AG04449 (cell line): Measurements from ENCODE around the gene P2RY2.

Source experiments
- CTCF ChIA-PET: fragments of 350-600 bp; formaldehyde crosslinking; extraction: SDS; loops from one replicate; lab custom pipeline; 2021; ENCODE audit warnings: antibody characterized with exemption; lab: Yijun Ruan, JAX
- POLR2A ChIA-PET: fragments of 400-600, 350-600 bp; formaldehyde crosslinking; extraction: SDS; loops from one replicate; lab custom pipeline; 2020; ENCODE audit warnings: antibody characterized with exemption, inconsistent platforms; lab: Yijun Ruan, JAX
- DNase-seq: peaks from one replicate; pipeline ENCODE4 v3.0.0-alpha.2; 2010; ENCODE audit warnings: low read depth, low spot score
- H3K4me3 ChIP-seq: 2 replicates; pipeline ENCODE4 v1.5.1; 2011; ENCODE audit warnings: low read depth, mild to moderate bottlenecking, control low read depth, low read length
- TF ChIP-seq, protein P1 (sequence below): IDR thresholded peaks from one replicate; pipeline ENCODE4 v1.5.1; 2011; ENCODE audit warnings: mild to moderate bottlenecking, moderate library complexity, low read length, control low read depth, inconsistent platforms; ENCODE audit not compliant: insufficient read depth; ENCODE audit errors: missing control alignments

The P2RY2 gene

DNA sequence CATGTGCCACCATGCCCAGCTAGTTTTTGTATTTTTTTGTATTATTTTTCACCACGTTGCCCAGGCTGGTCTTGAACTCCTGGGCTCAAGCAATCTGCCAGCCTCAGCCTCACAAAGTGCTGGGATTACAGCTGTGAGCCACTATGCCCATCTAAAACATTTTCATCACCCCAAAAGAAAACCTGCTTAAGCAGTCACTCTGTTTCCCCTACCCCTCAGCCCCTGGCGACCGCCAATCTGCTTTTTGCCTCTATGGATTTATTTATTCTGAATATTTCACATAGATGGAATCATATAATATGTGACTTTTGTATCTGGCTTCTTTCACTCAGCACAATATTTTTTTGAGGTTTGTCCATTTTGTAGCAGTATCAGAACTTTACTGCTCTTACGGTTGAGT is 18.6 kb upstream of the P2RY2 start:
- CTCF ChIA-PET, result no interaction called here
- POLR2A ChIA-PET, result no interaction called here
- DNase-seq, result no peak
- TF ChIP-seq, protein P1, sequence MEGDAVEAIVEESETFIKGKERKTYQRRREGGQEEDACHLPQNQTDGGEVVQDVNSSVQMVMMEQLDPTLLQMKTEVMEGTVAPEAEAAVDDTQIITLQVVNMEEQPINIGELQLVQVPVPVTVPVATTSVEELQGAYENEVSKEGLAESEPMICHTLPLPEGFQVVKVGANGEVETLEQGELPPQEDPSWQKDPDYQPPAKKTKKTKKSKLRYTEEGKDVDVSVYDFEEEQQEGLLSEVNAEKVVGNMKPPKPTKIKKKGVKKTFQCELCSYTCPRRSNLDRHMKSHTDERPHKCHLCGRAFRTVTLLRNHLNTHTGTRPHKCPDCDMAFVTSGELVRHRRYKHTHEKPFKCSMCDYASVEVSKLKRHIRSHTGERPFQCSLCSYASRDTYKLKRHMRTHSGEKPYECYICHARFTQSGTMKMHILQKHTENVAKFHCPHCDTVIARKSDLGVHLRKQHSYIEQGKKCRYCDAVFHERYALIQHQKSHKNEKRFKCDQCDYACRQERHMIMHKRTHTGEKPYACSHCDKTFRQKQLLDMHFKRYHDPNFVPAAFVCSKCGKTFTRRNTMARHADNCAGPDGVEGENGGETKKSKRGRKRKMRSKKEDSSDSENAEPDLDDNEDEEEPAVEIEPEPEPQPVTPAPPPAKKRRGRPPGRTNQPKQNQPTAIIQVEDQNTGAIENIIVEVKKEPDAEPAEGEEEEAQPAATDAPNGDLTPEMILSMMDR, result no peak
- H3K4me3 ChIP-seq, result no peak overlapping the region

DNA sequence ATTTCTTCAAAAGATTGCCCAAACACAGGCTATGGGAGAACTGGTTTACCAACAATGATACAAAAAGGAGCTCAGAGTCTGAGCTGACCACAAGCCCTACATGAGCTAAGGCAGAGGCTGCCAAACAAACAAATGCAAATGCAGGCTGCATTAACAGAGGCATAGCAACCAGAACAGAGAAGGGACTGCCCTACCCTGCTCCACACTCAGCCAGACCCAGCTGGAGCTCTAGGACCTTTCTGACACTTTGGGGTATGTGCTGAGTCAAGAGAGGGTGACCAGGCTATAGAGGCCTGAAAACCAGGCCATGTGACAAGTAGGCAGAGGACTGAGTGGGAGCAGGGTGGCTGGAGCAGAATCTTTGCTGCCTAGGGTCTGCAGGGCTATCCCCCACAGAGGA is 17.8 kb upstream of the P2RY2 start:
- CTCF ChIA-PET, result interaction anchor here (0.9 to 1.6 kb wide), 3 partner anchors 15 to 95 kb away, joined by 3 to 5 read pairs (median 3); no protein-coding TSS in a partner anchor
- H3K4me3 ChIP-seq, result no peak overlapping the region
- POLR2A ChIA-PET, result no interaction called here
- TF ChIP-seq, protein P1, result no peak
- DNase-seq, result no peak

DNA sequence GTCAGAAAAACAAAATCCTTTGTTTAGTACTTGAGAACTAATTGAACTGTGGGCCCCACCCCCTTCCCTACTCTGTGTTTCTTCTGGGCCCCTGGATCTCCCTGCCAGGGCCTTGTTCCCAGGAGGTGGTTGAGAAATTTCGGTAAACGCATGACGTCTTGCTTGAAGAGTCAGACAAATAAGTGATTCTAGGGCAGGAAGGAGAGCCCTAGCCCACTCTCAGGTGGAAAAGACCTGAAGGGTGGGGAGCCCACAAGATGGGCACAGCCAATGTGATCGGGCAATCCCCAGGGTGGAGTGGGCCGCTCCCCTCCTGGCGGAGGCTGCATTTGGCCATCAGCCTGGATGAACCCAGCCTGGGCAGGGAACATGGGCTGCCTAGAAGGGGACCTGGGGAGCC is 16.8 kb upstream of the P2RY2 start:
- no peak overlapping the region for H3K4me3 ChIP-seq
- TF ChIP-seq, protein P1, result no peak
- ChIA-PET POLR2A (no interaction called here), CTCF (interaction anchor here (1.0 to 2.9 kb wide), 4 partner anchors 15 to 94 kb away, joined by 3 to 10 read pairs (median 4); no protein-coding TSS in a partner anchor)
- no peak for DNase-seq

DNA sequence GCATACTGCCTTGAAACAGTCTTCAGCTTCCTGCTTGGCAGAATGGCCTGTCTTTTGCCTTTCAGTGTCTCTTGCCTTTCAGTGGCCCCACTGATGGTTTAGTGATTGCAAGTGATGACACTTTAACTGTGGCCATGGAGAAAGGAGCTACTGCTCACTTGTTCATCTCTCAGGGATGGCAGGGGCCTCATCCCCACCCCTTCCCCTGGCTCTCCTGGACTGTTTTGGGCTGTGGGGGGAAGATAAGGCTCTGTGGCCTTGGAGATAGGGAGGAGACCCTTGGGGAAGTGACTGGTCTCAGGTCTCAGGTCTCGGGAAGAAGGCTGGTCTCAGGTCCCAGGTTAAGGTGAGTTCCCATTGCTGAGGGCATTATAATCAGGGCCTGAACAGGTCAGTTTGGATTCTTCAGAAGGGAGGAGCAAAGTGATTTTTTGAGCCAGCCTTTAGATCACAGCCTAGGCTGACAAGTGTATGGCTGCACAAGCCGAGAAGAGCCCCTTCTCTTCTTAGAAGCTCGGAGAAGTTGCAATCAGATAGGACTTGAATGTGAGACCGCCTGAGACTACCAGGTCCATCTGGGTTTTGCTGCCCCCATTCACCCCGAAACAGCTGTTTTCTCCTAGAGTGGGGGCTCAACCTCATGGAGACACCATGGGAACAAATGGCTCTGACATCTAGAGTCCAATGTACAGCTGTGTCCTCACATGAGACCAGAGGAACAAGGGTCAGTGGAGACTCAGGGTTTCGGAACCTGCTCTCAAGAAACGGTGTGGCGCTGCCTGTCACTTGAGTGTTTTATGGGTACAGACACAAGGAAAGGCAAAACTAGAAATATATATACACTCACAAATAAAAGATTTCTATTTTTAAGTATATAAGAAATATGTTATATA is 15.9 kb upstream of the P2RY2 start:
- POLR2A ChIA-PET, result no interaction called here
- TF ChIP-seq, protein P1, result no peak
- DNase-seq, result no peak
- CTCF ChIA-PET, result interaction anchor here (1.1 to 2.9 kb wide), 5 partner anchors 13 to 18 kb away, joined by 3 to 10 read pairs (median 3); no protein-coding TSS in a partner anchor
- no peak overlapping the region for H3K4me3 ChIP-seq

DNA sequence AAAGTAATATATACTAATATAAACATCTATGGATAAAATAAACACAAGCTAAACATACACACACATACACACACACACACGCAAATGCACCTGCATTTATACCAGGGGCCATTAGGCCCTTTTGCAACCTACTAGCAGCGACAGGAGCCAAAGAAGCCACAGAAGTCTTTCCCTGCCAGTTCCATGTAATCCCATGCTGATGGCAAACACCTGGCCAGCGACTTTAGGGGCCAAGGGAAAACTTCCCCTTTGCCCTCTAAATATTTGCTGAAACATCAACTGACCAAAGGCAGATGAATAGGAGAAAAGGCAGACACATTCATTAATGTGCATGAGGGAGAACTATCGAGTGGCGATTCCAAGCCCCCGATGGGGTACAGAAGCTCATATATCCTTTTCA is 14.8 kb upstream of the P2RY2 start:
- no peak overlapping the region for H3K4me3 ChIP-seq
- TF ChIP-seq, protein P1, result no peak
- POLR2A ChIA-PET, result no interaction called here
- DNase-seq, result no peak
- CTCF ChIA-PET, result interaction anchor here (1.1 to 2.9 kb wide), 5 partner anchors 9 to 33 kb away, joined by 3 to 10 read pairs (median 4); no protein-coding TSS in a partner anchor

DNA sequence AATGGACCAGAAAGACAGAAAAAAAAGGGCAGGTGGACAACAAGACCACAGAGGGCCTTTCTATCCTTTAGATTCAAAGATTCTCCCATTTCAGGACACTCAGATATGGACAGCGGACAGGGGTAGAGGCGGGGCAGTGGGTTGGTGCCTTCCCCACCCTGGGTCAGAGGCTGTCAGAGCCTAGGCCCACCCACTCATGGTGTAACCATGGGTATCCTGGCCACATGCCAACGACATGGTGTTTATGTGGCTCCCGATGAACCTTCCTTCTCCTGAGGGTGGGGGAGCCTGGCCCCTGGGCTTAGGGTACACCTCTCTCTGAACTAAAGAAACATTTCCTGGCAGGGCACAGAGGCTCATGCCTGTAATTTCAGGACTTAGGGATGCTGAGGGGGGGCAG is 14.3 kb upstream of the P2RY2 start:
- TF ChIP-seq, protein P1, result no peak
- CTCF ChIA-PET, result interaction anchor here (1.1 to 1.2 kb wide), 3 partner anchors 9 to 32 kb away, joined by 3 to 4 read pairs (median 4); no protein-coding TSS in a partner anchor
- POLR2A ChIA-PET, result interaction anchor here (0.6 kb wide), 1 partner anchor 325 kb away, joined by 3 read pairs; no protein-coding TSS in a partner anchor
- no peak overlapping the region for H3K4me3 ChIP-seq
- DNase-seq, result no peak
